Immature natural killer cell (primary cell): Measurements from ENCODE around the gene TBC1D2B. TPM values are rescaled to one million over a fixed set of nuclear protein-coding genes. Genes with fewer than 3 reads are reported as not detected.

ENCODE experiments used
- DNase-seq, 3 donors: peaks; one replicate each; pipeline ENCODE4 v3.0.0; 2022; ENCODE audit warnings: mixed read lengths in 1 of 3
- H3K27ac Mint-ChIP-seq, 6 donors: one replicate each; pipeline ENCODE4 v1.8.0; 2020; ENCODE audit warnings: mixed read lengths in 6 of 6, mild to moderate bottlenecking in 5 of 6, inconsistent platforms in 4 of 6, moderate library complexity in 3 of 6
- H3K27me3 Mint-ChIP-seq, 3 donors: one replicate each; pipeline ENCODE4 v1.8.0; 2020 to 2021; ENCODE audit warnings: low read depth in 3 of 3, mild to moderate bottlenecking in 3 of 3, mixed read lengths in 3 of 3, moderate library complexity in 3 of 3, inconsistent platforms in 1 of 3
- H3K36me3 Mint-ChIP-seq, 3 donors: one replicate each; pipeline ENCODE4 v1.8.0; 2020; ENCODE audit warnings: mixed read lengths in 3 of 3, inconsistent platforms in 2 of 3, mild to moderate bottlenecking in 2 of 3
- H3K4me1 Mint-ChIP-seq, 2 donors: one replicate each; pipeline ENCODE4 v1.8.0; 2020; ENCODE audit warnings: inconsistent platforms in 2 of 2, mild to moderate bottlenecking in 2 of 2, mixed read lengths in 2 of 2, moderate library complexity in 1 of 2
- H3K4me3 Mint-ChIP-seq, 5 donors: one replicate each; pipeline ENCODE4 v1.8.0; 2020; ENCODE audit warnings: mild to moderate bottlenecking in 5 of 5, mixed read lengths in 5 of 5, inconsistent platforms in 3 of 5, moderate library complexity in 3 of 5
- H3K9me3 Mint-ChIP-seq, 6 donors: one replicate each; pipeline ENCODE4 v1.8.0; 2020; ENCODE audit warnings: mild to moderate bottlenecking in 6 of 6, mixed read lengths in 6 of 6, inconsistent platforms in 4 of 6, moderate library complexity in 3 of 6
- polyA plus RNA-seq, 3 donors: library from polyadenylated mRNA; unstranded; fragments of 300-500 nt; fragmentation: Illumina TruSeq; gene quantifications; one replicate each; pipeline ENCODE4 v1.2.3, GENCODE V29; 2021

The TBC1D2B gene
- polyA plus RNA-seq, 3 donors from 2014 or later: 3.5 to 10.2 (median 7.8) TPM

DNA sequence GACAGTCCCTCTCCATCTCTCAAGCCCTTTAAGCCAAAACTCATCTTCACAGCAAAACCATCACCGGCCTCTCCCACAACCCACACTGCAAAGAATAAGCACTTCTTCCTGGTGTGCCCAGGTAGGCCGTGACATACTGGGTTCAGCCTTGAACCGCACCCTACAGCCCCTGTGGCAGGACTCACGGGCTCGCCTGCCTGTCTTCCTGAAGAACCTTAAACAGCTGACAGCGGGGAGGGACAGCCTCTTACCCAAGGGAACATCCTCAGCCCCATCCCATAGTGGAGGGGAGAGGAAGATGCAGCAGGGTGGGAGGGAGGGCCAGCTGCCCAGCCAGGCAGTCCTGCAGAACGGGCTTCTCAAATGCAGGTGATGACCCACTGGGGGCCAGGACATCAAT lies 40.2 kb downstream of the TBC1D2B start:
- H3K9me3 Mint-ChIP-seq: no peaks in the 10 kb centered on the region
- peak overlapping the region; percentile 32 to 97 (median 64) for H3K27ac Mint-ChIP-seq
- H3K4me1 Mint-ChIP-seq: peaks cover 68 to 94% of the 10 kb centered on the region in 2 donors
- H3K27me3 Mint-ChIP-seq: peaks cover 0 to 9% (median 2%) of the 10 kb centered on the region in 3 donors
- peak overlapping the region in 4 of 5 donors; percentile 8 to 28 (median 20) for H3K4me3 Mint-ChIP-seq
- peaks cover 0 to 15% (median 10%) of the 10 kb centered on the region in 3 donors for H3K36me3 Mint-ChIP-seq
- no peak for DNase-seq

DNA sequence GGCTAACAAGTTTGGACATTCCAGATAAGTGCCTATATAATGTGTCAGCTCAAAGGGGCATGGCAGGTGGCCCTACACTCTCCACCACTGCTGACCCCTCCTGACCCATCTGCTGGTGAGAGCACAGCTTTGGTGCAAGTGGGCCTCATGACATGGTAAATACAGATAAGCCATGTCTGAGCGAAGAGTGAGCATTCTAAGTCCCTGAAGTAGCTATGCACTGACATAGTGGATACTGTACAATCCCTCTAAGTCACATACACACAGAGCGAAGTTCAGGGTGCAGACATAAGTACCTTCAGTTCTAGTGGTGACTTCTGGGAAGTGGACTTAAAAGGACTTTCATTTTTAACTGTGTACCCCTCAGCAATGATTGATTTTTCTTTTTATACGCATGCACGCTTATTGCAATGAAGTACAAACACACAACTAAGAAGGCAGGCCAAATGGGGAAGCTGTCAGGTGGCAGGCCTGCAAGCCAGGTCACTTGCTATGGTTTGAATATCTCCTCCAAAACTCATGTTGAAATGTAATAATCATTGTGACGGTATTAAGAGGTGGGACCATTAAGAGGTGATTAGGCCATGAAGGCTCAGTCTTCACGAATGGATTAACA lies 41.5 kb downstream of the TBC1D2B start:
- H3K27me3 Mint-ChIP-seq: peaks cover 0 to 9% (median 2%) of the 10 kb centered on the region in 3 donors
- H3K9me3 Mint-ChIP-seq: no peaks in the 10 kb centered on the region
- peak overlapping the region; percentile 30 to 86 (median 81) for H3K4me3 Mint-ChIP-seq
- no peak for DNase-seq
- peak overlapping the region; percentile 92 to 98 (median 96) for H3K27ac Mint-ChIP-seq
- peaks cover 0 to 14% (median 10%) of the 10 kb centered on the region in 3 donors for H3K36me3 Mint-ChIP-seq
- H3K4me1 Mint-ChIP-seq: peaks cover 70 to 96% of the 10 kb centered on the region in 2 donors

DNA sequence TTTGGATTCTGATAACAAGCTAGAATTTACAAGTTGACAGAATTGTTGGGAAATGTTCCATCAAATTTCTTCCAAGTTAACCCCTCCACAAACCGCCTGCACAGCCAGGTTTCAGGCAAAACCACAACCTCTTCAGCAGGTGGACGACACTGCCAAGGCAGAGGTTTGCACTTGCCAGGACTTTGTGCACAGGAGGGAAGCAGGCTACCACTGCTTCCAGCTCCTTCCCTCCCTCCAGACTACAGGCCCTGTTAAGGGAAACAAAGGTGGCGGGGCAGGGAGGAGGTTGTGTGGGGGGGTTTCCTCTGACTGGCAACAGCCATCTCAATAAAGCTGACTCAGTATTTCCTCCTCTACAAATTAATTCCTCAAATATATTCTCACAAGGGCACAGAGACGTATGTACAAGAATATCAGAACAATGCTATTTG lies 42.2 kb downstream of the TBC1D2B start:
- peak in 2 of 3 donors; percentile 30 to 35 for DNase-seq
- H3K9me3 Mint-ChIP-seq: no peaks in the 10 kb centered on the region
- H3K36me3 Mint-ChIP-seq: peaks cover 0 to 19% (median 10%) of the 10 kb centered on the region in 3 donors
- peaks cover 69 to 94% of the 10 kb centered on the region in 2 donors for H3K4me1 Mint-ChIP-seq
- H3K27ac Mint-ChIP-seq: peak overlapping the region; percentile 92 to 98 (median 96)
- peaks cover 0 to 9% (median 2%) of the 10 kb centered on the region in 3 donors for H3K27me3 Mint-ChIP-seq
- peak overlapping the region; percentile 75 to 86 (median 81) for H3K4me3 Mint-ChIP-seq

DNA sequence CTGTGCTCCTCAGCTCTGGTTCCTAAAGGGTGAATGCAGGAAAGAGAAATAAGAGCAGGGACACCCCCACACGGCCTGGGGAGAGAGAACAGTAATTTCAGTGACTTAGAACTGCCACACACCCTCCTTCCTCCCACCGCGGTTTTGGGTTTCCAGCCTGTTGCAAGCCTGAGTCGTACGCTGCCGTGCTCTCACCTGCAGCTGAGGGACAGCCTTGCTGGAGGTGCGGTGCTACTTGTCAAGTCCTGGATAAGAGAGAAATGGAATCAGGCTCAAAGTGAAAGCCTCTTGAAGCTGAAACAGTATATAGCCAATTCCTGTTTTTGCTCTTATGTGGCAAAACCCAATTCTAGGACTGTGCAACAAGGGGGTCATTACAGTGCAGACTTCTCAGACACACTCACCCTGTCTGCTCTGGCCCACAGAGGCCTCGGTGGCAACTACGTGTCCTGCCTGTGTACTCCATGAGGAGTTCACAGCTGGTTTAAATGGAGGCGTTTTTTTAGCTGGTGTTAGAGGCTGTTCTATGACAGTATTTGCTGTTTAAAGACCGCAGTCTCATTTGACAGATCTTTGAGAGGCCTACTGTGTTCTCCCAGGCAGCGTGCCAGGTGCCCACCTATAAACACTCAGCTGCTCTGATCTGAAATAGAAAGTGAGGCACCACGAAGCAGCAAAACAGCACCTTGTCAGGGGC lies 42.9 kb downstream of the TBC1D2B start:
- peak; percentile 69 to 74 (median 73) for DNase-seq
- H3K36me3 Mint-ChIP-seq: peaks cover 0 to 14% (median 13%) of the 10 kb centered on the region in 3 donors
- H3K27ac Mint-ChIP-seq: peak overlapping the region; percentile 92 to 98 (median 96)
- H3K27me3 Mint-ChIP-seq: peaks cover 0 to 9% (median 2%) of the 10 kb centered on the region in 3 donors
- no peaks in the 10 kb centered on the region for H3K9me3 Mint-ChIP-seq
- peak overlapping the region; percentile 75 to 86 (median 81) for H3K4me3 Mint-ChIP-seq
- H3K4me1 Mint-ChIP-seq: peaks cover 63 to 87% of the 10 kb centered on the region in 2 donors

- H3K9me3 Mint-ChIP-seq: no peaks in the 10 kb centered on the region
- H3K36me3 Mint-ChIP-seq: peaks cover 4 to 14% (median 9%) of the 10 kb centered on the region in 3 donors
- H3K4me1 Mint-ChIP-seq: peaks cover 58 to 80% of the 10 kb centered on the region in 2 donors
- H3K4me3 Mint-ChIP-seq: peak overlapping the region; percentile 31 to 84 (median 53)
- DNase-seq: peak; percentile 43 to 61 (median 43)
- H3K27me3 Mint-ChIP-seq: peaks cover 0 to 9% (median 2%) of the 10 kb centered on the region in 3 donors
- peak overlapping the region; percentile 92 to 98 (median 96) for H3K27ac Mint-ChIP-seq
Observed at GRCh38 chr15:78033864-78034263, 43.6 kb downstream of the TBC1D2B start.

DNA sequence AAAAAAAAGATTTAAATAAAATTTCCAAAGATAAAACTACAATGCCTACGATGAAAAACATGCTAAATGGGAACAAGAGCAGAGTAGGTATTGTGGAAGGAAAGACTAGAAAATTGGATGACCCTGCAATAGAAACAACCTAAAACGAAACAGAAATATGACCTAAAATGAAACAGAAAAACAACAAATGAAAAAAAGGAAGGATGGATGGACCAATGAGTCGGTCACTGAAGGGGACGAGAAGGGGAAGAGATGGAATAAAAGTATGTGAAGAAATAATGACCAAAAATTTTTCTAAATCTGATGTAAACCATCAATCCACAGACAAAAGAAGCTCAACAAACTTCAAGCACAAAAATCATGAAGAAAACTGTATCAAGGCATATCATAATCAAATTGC lies 44.8 kb downstream of the TBC1D2B start:
- Mint-ChIP-seq H3K4me3 (peak overlapping the region in 4 of 5 donors; percentile 2 to 54 (median 26)), H3K27me3 (peaks cover 0 to 8% (median 4%) of the 10 kb centered on the region in 3 donors), H3K27ac (peak overlapping the region; percentile 4 to 97 (median 78)), H3K4me1 (peaks cover 48 to 68% of the 10 kb centered on the region in 2 donors), H3K36me3 (peaks cover 9 to 14% (median 12%) of the 10 kb centered on the region in 3 donors), H3K9me3 (no peaks in the 10 kb centered on the region)
- no peak for DNase-seq

DNA sequence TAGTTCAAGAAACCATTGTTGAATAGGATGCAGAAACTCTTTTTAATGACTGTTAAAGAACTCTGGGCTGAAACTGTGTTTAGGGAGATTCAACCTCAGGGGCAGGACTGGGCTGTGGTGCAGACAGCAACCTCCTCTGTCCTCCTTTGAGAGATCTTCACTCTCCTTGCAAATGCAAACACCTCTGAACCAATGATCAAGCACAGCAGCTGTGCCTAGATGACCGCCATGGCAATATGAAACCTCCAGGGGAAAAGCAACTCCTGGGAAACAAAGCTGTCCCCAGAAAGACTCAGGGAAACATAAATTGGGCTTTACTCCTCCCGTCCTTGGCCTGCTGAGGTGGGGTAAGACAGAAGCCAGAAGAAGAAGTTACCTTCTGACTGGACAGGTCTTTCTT lies 52.6 kb downstream of the TBC1D2B start:
- peaks cover 24 to 51% (median 31%) of the 10 kb centered on the region in 3 donors for H3K36me3 Mint-ChIP-seq
- no peak overlapping the region for H3K27ac Mint-ChIP-seq
- no peak for DNase-seq
- no peaks in the 10 kb centered on the region for H3K4me1 Mint-ChIP-seq
- no peak overlapping the region for H3K4me3 Mint-ChIP-seq
- no peaks in the 10 kb centered on the region for H3K9me3 Mint-ChIP-seq
- H3K27me3 Mint-ChIP-seq: peaks cover 0 to 2% (median 0%) of the 10 kb centered on the region in 3 donors

DNA sequence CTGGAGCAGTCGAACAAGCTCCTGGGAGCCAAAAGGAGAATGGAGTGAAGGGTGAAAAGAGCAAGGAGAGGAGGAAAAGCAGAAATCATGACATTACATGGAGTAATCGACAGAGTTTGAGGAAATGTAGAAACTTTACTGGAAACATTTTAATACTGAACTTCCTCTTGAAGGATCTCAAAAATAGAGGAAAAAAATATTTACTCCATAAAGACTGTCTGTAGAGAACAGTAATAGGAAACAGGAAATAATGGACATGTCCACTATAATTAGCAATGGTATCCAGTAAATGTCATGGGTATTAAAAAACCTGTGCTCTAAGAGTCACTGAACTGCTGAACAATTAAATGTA lies 53.0 kb downstream of the TBC1D2B start:
- H3K4me1 Mint-ChIP-seq: peaks cover 0 to under 1% of the 10 kb centered on the region in 2 donors
- H3K27ac Mint-ChIP-seq: no peak overlapping the region
- H3K4me3 Mint-ChIP-seq: no peak overlapping the region
- peaks cover 23 to 51% (median 30%) of the 10 kb centered on the region in 3 donors for H3K36me3 Mint-ChIP-seq
- H3K9me3 Mint-ChIP-seq: no peaks in the 10 kb centered on the region
- DNase-seq: no peak
- peaks cover 0 to 2% (median 0%) of the 10 kb centered on the region in 3 donors for H3K27me3 Mint-ChIP-seq

DNA sequence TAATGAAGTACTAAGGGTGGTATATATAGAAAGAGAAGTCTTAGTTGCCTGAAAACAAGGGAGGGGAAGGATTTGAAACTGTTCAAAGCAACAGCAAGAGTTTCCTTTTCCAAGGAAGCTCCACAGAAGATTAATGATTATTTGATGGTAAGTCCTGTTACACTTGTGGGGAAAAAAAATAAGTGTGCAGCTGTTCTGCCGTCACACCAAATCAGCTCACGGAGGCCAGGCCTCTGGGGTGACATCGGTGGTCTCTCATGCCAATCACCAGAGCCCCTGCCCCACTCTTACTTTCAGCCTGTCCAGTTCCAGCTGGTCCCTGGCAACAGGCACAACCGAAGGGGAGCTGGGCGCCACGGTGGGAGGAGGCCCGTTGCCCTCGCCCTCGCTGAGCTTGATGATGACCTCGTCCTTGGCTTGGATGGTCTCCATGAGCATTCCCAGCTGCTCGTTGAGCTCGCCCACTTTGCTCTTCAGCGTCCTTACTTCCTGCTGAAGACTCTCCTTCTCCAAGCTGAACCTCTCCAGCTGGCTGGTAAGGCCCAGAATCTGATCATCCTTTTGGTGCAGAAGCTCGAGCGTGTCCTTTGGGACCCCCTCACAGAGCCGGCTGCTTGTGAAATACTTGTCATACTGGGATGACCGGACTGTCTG lies 53.5 kb downstream of the TBC1D2B start:
- Mint-ChIP-seq H3K4me3 (no peak overlapping the region), H3K36me3 (peaks cover 23 to 47% (median 27%) of the 10 kb centered on the region in 3 donors), H3K27me3 (peaks cover 0 to 2% (median 0%) of the 10 kb centered on the region in 3 donors), H3K27ac (no peak overlapping the region), H3K4me1 (peaks cover 3 to 4% of the 10 kb centered on the region in 2 donors), H3K9me3 (no peaks in the 10 kb centered on the region)
- DNase-seq: no peak

DNA sequence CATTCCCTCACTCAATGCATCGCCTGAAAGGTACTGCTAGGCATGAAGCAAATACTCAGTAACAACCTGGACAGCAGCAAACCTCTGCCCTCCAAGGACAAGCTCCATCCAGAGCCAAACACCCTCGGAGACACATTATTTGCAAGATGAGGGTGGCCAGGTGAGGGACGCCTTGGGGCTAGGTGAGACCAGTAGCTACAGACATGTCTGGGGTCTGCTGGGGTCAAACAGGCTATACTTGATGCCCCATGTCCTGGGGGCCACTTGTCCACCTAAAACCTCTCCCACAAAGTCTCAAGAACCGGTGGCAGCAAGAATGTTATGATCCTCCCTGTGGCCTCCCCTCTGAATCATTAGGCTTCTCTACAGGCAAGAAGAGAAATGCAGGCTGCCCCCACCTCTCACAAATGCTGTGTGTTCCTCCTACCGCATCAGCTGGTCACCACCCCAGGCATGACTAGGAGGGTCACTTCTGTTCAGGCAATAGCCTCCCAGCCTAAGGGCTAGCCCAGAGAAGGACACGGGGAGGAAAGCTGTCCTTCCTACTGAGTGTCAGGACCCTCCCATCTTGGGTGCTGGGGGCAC lies 54.3 kb downstream of the TBC1D2B start:
- peak overlapping the region in 1 of 6 donors; percentile 37 for H3K27ac Mint-ChIP-seq

DNA sequence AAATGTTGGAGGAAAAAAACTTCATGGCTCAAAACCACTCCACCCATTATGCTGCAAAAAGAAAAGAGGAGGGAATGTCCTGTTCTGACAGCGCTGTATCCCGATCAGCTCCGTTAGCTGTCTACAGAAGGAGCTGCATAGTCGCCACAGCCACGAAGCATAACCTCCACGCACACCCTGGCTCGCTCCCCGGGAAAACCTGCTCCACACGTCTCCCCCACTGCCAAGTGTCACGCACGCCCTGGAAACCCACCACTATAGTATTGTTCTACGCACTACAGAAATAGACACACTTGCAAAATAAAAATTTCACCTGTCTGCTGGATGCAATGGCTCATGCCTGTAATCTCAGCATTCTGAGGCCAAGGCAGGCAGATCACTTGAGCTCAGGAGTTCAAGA lies 55.8 kb downstream of the TBC1D2B start:
- H3K4me1 Mint-ChIP-seq: peaks cover 5 to 16% of the 10 kb centered on the region in 2 donors
- H3K4me3 Mint-ChIP-seq: no peak overlapping the region
- H3K9me3 Mint-ChIP-seq: no peaks in the 10 kb centered on the region
- no peaks in the 10 kb centered on the region for H3K27me3 Mint-ChIP-seq
- H3K27ac Mint-ChIP-seq: peak overlapping the region in 2 of 6 donors; percentile 2 to 57
- peaks cover 18 to 46% (median 21%) of the 10 kb centered on the region in 3 donors for H3K36me3 Mint-ChIP-seq
- DNase-seq: no peak

More for the DNA sequence above, 54.3 kb downstream of the TBC1D2B start:
- no peak for DNase-seq
- Mint-ChIP-seq H3K4me1 (peaks cover 5 to 12% of the 10 kb centered on the region in 2 donors), H3K27me3 (no peaks in the 10 kb centered on the region), H3K9me3 (no peaks in the 10 kb centered on the region), H3K4me3 (no peak overlapping the region), H3K36me3 (peaks cover 19 to 43% (median 23%) of the 10 kb centered on the region in 3 donors)

- Mint-ChIP-seq H3K27me3 (no peaks in the 10 kb centered on the region), H3K4me1 (peaks cover 5 to 16% of the 10 kb centered on the region in 2 donors), H3K36me3 (peaks cover 20 to 48% (median 23%) of the 10 kb centered on the region in 3 donors), H3K9me3 (no peaks in the 10 kb centered on the region), H3K4me3 (no peak overlapping the region), H3K27ac (peak overlapping the region in 3 of 6 donors; percentile 0 to 55 (median 8))
- no peak for DNase-seq
Observed at GRCh38 chr15:78020007-78020406, 57.5 kb downstream of the TBC1D2B start.

DNA sequence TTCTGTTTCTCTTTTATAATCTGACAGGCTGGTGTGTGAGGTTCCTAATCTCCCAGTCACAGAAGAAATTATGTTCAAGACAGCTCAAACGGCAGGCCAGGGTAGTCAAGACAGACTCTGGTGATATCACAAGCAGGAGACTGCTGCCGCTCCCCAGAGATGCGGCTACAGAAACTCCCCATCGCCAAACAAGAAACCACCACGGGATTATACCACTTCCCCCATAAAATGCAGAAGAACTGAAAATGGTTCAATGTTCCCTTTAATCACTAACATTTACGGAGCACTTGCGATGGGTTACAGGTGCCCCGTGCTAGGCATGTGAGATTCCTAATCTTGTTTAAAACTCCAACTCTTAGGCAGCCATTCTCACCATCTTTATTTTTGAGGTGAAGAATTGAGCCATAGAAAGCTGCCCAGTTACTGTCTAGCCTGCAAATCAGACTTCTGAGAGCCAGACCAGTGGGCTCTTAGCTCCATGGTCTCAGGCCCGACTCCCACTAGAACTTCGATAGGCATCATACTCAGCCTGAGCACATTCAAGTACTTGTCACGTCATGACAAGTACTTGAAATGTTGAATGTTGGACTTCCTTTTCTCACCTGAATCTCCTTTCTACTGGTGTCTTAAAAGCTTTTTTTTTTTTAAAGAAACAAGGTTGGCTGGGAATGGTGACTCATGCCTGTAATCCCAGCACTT lies 58.4 kb downstream of the TBC1D2B start:
- Mint-ChIP-seq H3K4me3 (no peak overlapping the region), H3K36me3 (peaks cover 19 to 49% (median 21%) of the 10 kb centered on the region in 3 donors), H3K9me3 (no peaks in the 10 kb centered on the region), H3K27ac (peak overlapping the region; percentile 4 to 57 (median 12)), H3K27me3 (no peaks in the 10 kb centered on the region), H3K4me1 (peaks cover 5 to 16% of the 10 kb centered on the region in 2 donors)
- DNase-seq: peak in 1 of 3 donors; percentile 17
